Nephron (organoid): Measurements from ENCODE around the gene ELP5.

Experiments
- H3K27ac Mint-ChIP-seq, 3 experiments: 2 replicates each; pipeline ENCODE4 v1.8.0; 2020; ENCODE audit warnings: mixed read lengths in 3 of 3, mild to moderate bottlenecking in 2 of 3, moderate library complexity in 1 of 3
- H3K27me3 Mint-ChIP-seq: 2 replicates; pipeline ENCODE4 v1.8.0; 2021; ENCODE audit warnings: low read depth, mild to moderate bottlenecking, moderate library complexity, mixed read lengths
- H3K36me3 Mint-ChIP-seq: 2 replicates; pipeline ENCODE4 v1.8.0; 2020; ENCODE audit warnings: low read depth, mixed read lengths
- H3K4me1 Mint-ChIP-seq: 2 replicates; pipeline ENCODE4 v1.8.0; 2020; ENCODE audit warnings: mixed read lengths
- H3K4me3 Mint-ChIP-seq, 3 experiments: 2 replicates each; pipeline ENCODE4 v1.8.0; 2020; ENCODE audit warnings: mild to moderate bottlenecking in 3 of 3, mixed read lengths in 3 of 3, moderate library complexity in 2 of 3
- H3K9me3 Mint-ChIP-seq: 2 replicates; pipeline ENCODE4 v1.8.0; 2020; ENCODE audit warnings: mixed read lengths
- TF ChIP-seq, protein P1 (sequence below), 3 experiments: fragments of 200-600 bp; sonication (generic); IDR thresholded peaks; one replicate each; pipeline ENCODE4 v1.5.0; 2021; ENCODE audit warnings: antibody characterized with exemption in 3 of 3; ENCODE audit not compliant: unreplicated experiment in 3 of 3

Gene ELP5

DNA sequence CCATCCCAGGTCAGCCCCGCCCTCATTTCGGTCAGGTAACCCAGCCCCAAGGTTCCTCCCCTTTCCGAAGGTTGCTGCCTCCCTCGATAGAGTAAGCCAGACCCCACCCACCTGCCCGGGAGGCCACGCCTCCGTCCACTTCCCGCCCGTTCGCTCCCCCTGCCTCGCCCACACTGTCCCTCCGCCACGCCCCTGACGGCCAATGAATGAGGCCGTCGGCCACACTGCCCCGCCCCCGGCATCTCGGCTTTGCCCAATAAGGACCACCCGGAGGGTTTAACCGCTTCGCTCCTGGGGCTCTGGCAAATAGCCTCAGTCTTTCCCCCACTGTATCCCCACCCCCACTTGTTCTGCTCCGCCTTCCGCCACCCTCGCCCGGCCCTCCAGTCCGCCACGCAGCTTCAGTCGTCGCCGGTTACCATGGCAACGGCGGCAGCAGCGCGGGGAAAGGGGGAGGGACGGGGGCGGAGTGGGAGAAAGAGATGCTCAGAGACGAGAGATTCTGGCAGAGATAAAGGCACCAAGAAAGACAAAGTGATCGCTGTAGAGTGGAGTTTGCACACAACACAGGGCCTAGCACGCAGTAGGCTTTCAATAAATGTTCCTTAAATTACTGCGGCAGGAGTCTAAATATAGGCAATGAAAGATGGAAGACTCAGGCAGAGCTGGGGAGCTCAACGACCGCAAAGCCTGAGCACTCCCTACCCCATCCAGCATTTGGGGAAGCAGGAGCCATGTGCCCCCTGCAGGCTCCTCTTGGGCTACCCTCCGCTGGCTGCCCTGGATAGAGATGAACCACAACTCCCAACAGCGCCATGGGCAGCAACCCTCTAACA lies 37.5 kb upstream of the ELP5 start:
- Mint-ChIP-seq H3K36me3 (peaks cover 5% of the 10 kb centered on the region), H3K27ac (peak overlapping the region; percentile 89 to 96 (median 95))
- TF ChIP-seq, protein P1, sequence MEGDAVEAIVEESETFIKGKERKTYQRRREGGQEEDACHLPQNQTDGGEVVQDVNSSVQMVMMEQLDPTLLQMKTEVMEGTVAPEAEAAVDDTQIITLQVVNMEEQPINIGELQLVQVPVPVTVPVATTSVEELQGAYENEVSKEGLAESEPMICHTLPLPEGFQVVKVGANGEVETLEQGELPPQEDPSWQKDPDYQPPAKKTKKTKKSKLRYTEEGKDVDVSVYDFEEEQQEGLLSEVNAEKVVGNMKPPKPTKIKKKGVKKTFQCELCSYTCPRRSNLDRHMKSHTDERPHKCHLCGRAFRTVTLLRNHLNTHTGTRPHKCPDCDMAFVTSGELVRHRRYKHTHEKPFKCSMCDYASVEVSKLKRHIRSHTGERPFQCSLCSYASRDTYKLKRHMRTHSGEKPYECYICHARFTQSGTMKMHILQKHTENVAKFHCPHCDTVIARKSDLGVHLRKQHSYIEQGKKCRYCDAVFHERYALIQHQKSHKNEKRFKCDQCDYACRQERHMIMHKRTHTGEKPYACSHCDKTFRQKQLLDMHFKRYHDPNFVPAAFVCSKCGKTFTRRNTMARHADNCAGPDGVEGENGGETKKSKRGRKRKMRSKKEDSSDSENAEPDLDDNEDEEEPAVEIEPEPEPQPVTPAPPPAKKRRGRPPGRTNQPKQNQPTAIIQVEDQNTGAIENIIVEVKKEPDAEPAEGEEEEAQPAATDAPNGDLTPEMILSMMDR (IDR thresholded peaks at IDR 0.05; ENCODE audit: unreplicated experiment in 3 of 3) = peak; percentile 49 to 67 (median 54)

DNA sequence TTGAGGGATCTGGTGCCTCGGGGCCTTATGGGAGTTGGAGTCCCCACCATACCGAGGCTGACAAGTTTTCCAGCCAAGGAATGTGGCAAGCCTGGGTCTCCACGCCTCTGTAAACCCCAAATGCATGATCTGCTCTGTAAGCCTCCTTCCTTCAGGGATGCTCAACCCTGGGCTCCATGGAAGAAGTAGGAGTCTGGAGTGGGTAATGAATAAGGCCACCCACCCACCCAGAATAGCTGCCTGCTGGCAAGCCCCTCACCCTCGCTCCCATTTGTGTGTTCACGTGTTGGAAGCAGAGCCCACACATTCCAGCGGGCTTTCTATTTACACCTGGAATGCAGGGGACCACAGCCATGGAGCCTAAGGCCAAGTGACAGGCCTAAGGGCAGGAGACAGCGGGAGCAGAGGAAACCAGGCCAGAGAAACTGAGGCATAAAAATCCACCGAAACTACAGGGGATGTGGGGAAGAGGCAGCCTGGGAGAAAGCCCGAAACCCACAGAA lies 36.8 kb upstream of the ELP5 start:
- H3K27me3 Mint-ChIP-seq = peaks cover 4% of the 10 kb centered on the region
- H3K4me3 Mint-ChIP-seq = peak overlapping the region; percentile 86 to 90 (median 89)
- H3K4me1 Mint-ChIP-seq = peaks cover 69% of the 10 kb centered on the region
- peaks cover 5% of the 10 kb centered on the region for H3K36me3 Mint-ChIP-seq
- peak overlapping the region; percentile 89 to 96 (median 95) for H3K27ac Mint-ChIP-seq
- TF ChIP-seq, protein P1 (IDR thresholded peaks at IDR 0.05; ENCODE audit: unreplicated experiment in 3 of 3) = peak in 1 of 3 experiments; percentile 2
- H3K9me3 Mint-ChIP-seq = no peaks in the 10 kb centered on the region

More for the DNA sequence above, 37.5 kb upstream of the ELP5 start:
- Mint-ChIP-seq H3K4me1 (peaks cover 70% of the 10 kb centered on the region), H3K27me3 (peaks cover 4% of the 10 kb centered on the region), H3K9me3 (no peaks in the 10 kb centered on the region), H3K4me3 (peak overlapping the region; percentile 86 to 90 (median 89))

DNA sequence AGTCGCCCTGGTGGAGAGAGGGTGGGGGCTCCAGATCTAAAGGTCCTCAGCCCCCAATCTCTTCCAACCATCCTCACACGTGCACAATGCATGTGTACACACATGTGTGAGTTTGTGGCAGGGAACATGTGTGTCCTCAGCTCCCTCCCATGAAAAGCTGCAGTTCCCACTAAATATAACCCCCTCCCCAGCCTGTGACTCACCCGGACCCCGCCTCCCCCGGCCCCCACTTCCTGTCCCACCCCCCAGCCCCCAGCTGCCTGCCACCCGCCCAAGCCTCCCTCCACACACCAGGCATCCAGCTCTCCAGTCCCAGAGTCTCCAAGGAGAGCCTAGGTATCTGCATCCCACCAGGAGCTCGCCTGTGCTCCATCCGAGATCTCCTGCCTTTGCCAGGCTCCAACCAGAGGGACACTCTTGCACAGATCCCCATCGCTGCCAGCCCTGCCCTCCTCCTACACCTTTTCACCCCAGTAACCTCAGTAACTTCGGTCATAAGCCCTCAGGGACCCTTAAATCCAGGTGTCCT lies 36.3 kb upstream of the ELP5 start:
- TF ChIP-seq, protein P1 (IDR thresholded peaks at IDR 0.05; ENCODE audit: unreplicated experiment in 3 of 3) = no peak
- H3K4me3 Mint-ChIP-seq = peak overlapping the region; percentile 86 to 90 (median 89)
- peaks cover 70% of the 10 kb centered on the region for H3K4me1 Mint-ChIP-seq
- no peaks in the 10 kb centered on the region for H3K9me3 Mint-ChIP-seq
- peaks cover 5% of the 10 kb centered on the region for H3K36me3 Mint-ChIP-seq
- peaks cover 4% of the 10 kb centered on the region for H3K27me3 Mint-ChIP-seq
- peak overlapping the region; percentile 89 to 96 (median 95) for H3K27ac Mint-ChIP-seq

DNA sequence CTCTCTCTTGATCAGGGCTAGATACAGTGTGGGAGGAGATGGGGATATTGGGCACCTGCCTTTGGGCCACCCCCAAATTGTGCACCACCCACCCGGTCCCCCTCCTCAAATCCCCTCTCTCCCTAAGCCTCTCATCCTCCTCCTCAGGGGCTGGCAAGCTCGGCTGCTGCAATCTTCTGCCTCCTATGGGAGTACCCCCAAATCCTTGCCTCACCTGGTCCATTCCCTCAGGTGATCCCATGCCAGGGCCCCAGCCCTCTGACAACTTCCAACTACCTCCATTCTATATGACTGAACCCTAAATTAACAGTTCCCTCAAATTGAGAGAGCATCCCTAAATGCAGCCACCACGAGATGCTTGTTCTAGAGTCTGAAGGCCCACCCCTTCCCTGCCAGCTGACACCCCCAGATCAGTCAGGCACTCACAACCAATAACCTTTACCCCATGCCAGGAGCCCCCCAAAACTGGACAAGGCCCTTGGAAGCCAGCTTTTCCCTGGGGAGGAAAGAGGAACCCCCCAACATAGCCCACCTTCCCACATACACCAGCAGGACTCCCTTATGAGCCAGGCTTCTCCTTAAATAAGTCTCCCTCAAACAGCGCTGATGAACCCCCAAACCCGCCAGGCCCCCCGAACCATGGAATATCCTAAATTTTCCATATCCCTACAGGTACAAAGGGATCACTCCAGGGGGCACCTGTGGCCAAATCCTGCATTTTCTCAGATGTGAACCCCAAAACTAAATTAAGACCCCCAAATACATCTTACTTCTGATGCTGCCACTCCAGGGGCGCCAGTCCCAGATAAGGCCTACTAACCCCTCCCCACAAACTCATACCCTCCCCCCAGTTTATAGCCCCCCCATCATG lies 35.5 kb upstream of the ELP5 start:
- Mint-ChIP-seq H3K4me1 (peaks cover 77% of the 10 kb centered on the region), H3K4me3 (peak overlapping the region; percentile 86 to 90 (median 89)), H3K36me3 (peaks cover 5% of the 10 kb centered on the region), H3K27me3 (peaks cover 4% of the 10 kb centered on the region), H3K27ac (peak overlapping the region; percentile 76 to 95 (median 89)), H3K9me3 (no peaks in the 10 kb centered on the region)
- TF ChIP-seq, protein P1 (IDR thresholded peaks at IDR 0.05; ENCODE audit: unreplicated experiment in 3 of 3) = no peak

DNA sequence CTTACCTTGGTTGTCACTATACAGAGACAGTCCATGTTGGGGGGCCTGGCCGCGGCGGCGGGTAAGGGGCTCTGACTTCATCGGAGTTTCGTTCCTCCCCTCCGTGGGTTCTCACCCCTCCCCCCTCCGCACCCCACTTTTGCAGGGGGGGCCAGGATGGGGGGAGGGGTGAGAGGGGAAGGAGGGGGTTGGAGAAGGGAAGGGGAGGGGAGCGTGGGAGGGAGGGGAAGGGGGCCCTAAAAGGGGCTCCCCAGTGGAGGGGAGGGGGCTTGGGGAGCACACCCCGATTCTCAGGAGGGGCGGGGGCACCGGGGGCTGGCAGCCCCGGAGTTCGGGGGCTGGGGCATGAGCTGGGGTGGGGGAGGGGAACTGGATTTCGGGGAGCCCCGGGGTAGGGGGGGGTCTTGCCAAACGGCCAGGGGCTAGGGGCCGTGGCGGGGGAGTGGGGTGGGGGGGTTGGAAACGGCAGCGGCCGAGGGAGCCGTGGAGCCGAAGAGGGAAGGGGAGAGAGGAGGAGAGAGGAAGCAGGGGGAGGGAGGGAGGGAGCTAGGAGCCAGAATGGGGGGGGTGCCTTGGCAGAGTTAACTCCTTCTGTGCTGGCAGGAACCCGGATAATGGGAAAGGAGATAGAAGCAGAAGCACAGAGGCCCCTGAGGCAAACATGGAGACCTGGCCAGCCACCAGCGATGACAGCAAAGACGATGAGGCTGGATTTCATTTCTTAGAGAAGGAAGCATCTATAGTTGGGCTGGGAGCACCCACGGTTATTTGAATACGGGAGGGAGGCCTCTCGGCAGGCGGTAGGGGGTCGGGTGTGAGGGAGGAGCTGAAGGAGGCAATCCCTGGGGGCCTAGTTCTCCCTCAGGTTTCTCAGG lies 34.7 kb upstream of the ELP5 start:
- Mint-ChIP-seq H3K4me1 (peaks cover 75% of the 10 kb centered on the region), H3K27ac (peak overlapping the region; percentile 93 to 96 (median 95)), H3K27me3 (peaks cover 4% of the 10 kb centered on the region), H3K4me3 (peak overlapping the region; percentile 89 to 93 (median 90)), H3K9me3 (no peaks in the 10 kb centered on the region), H3K36me3 (peaks cover 8% of the 10 kb centered on the region)
- TF ChIP-seq, protein P1 (IDR thresholded peaks at IDR 0.05; ENCODE audit: unreplicated experiment in 3 of 3) = no peak
